NCI-H510A (cell line): ENCODE results near the gene CFAP298.
A peak's percentile ranks its signal among the peaks of the same experiment; 100 is the strongest.
"Not testable (repeated sequence)": the region's sequence is repeated elsewhere in the genome, so short reads cannot be mapped to it uniquely, and the experiment has no call there.

Experiments used
- DNase-seq: peaks from one replicate; lab custom pipeline; 2025; lab: John Stamatoyannopoulos, UW

The CFAP298 gene, protein sequence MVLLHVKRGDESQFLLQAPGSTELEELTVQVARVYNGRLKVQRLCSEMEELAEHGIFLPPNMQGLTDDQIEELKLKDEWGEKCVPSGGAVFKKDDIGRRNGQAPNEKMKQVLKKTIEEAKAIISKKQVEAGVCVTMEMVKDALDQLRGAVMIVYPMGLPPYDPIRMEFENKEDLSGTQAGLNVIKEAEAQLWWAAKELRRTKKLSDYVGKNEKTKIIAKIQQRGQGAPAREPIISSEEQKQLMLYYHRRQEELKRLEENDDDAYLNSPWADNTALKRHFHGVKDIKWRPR

DNA sequence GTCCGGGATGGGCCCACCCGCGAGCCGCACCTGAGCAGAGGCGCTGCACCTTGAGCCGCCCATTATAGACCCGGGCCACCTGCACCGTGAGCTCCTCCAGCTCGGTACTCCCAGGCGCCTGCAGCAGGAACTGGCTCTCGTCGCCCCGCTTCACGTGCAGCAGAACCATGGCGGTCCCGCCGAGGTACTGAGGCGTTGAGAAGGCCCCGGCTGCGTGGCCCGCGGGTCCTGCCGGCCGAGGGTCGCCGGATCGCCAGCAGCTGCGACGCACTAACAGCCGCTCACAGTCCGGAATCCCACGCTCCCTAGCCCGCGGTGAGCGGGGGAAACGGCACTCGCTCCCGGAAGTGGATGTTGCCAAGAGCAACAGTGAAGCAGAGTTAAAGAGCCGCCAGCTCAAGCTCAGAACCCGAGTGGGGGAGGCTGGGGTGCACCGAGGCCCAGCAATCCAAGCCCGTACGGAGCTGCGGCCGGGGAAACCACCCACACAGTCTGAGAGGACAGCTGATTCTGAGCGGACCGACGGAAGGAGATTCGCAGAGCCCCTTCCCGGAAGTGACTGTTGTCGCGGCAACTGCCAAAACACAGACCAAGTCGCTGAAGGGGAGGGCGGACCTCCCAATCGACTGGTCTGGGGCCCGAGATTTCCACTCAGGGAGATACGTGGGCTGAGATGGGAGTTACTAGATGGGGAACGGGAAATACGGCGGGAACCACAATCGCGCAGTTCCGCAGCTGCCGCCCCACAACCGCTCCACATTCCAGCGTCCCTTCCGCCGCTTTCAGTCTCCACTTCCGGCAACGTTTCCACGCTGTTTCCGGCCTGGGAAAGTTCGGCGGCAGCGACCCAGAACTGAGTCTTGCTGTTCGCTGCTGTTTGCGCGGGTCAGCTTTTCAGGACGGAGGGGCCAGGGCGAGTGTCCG, at the start of gene CFAP298:
TSS of gene CFAP298 (minus strand) at position 303 of the 924 bp plus-strand sequence. CDS start at position 169, 134 bp downstream.
- DNase-seq, result peak; percentile 68

DNA sequence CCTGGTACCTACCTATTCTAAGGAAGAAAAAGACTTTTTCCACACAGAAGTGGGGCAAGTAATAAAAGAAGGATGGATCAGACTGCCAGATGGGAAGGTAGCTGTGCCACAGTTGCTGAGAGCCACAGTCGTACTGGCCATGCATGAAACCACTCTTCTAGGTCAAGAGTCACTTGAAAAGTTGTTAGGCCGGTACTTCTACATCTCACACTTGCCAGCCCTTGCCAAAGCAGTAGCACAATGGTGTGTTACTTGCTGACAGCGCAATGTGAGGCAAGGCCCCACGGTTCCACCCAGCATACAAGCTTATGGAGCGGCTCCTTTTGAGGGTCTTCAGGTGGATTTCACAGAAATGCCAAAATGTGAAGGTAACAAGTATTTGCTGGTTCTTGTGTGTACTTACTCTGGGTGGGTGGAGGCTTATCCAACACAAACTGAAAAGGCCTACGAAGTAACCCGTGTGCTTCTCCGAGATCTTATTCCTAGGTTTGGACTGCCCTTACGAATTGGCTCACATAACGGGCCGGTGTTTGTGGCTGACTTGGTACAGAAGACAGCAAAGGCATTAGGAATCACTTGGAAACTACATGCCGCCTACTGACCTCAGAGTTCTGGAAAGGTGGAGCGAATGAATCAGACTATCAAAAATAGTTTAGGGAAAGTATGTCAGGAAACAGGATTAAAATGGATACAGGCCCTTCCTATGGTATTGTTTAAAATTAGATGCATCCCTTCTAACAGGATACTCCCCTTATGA, 49.0 kb upstream of the CFAP298 start:
- DNase-seq, result peak; percentile 71

DNA sequence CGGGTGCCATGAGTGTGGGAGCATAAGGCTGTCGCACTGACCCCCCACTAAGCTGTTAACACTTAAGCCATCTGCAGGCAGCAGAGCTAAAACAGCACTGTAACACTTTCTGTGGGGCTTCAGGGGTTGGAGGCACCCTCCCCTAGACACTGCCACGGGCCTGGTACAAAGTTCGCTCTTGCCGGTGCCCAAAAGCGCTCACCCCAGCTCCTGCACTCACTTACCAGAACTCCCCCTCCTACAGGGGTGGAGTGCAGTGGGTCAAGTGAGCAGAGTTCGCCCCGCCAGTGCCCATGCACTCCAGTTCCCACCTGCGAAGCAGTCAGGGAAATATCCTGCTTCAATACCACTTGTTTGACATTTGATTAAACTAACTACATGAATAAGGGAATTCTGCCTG, 46.3 kb upstream of the CFAP298 start:
- DNase-seq, result no peak

DNA sequence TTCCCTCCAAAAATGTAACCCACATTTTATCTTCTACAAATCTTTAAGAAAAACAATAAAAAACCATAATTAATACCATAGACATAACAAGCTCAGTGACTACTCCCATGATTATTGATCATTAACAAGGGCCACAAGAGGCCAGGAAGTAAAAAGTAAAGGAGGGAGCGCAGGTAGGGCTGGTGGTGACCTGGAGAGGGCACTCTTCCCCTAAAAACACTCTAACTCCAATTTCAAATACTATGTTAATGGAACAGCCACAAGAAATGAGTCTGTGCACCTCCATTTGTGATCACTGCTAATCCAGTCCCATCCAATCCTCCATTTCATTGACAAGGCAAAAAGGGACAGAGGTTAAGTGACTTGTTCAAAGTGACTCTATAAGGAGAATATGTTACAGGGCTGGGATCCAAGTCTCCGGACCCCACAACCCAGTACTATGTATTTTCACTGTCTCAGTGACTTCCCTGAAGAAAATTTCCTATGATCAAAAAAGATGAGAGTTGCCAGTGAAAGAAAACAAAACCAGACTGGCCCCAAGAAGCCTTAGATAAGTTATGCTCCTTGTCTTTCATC, 41.2 kb upstream of the CFAP298 start:
- DNase-seq, result no peak

- DNase-seq, result no peak
These were observed 36.0 kb upstream of the CFAP298 start for GRCh38 chr21:32648165-32648564.

- no peak for DNase-seq
These were observed 33.3 kb upstream of the CFAP298 start for GRCh38 chr21:32645261-32646182.

DNA sequence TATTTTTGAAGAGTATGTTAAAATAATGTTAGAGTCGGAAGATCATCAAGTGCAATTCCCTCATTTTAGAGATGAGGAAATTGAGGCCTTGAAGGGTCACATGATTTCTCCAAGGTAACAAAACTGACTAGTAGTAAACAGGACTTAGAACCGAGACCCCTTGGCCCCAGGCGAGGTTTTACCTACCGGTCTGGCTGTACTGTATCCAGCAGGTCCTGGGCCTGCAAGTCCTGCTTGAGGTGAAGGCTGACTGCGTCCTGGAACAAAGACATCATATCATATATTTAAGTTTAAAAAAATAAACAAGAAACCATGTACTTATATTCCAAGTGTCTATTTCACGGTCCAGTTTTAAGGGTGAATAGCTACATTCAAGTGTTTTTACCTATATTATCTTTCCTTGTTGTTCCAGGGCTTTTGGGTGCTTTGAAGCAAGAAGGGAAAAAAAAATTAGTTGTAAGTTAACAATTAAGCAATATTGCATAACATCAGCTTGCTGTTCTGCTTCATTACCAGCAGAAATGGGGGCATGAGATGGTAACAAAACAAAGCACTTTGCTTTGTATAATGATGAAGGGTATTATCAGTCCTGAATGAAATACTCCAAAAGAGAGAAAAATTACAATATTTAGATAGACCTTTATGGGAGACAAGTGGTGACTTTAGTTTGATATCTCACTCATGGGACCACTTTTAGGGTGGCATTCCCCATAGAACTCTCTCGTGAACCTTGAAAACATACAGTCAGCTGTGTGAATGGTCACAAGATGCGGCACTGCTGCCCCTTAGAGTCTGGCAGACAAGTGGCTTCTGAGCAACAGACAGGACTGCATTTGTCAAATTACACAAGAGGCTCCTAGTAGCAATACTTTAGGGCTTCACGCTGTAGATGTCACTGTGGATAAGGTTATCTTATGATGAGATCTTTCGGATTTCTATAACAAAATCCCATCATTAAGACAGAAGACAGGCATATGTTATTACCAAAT, 29.8 kb upstream of the CFAP298 start:
- no peak for DNase-seq

GRCh38 chr21:32626621-32627196, 14.5 kb upstream of the CFAP298 start:
- no peak for DNase-seq

DNA sequence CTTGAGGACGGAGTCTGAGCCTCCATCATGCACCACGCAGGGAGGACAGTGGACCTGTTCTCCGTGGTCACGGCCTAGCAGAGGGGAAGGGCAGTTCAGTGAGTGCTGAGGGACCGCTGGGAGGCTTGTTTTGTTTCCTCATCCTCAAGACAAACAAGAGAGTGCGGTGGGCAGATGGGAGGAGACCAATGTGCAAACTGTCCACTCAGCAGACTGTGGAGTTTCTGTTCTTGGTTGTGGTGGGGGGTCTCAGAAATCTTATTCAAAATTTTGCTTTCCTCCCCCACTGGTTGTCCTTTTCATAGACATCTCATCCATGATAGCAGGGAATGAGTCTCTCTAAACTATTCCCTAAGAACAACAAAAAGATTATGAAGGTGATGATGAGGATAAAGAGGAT, 6.0 kb upstream of the CFAP298 start:
- DNase-seq, result not testable (repeated sequence)

- DNase-seq, result no peak
These were observed 1.4 kb upstream of the CFAP298 start for GRCh38 chr21:32613436-32614043.

GRCh38 chr21:32612999-32613337, 791 bp upstream of the CFAP298 start:
- DNase-seq, result no peak

- no peak for DNase-seq
These were observed 643 bp downstream of the CFAP298 start for GRCh38 chr21:32611471-32611997.

DNA sequence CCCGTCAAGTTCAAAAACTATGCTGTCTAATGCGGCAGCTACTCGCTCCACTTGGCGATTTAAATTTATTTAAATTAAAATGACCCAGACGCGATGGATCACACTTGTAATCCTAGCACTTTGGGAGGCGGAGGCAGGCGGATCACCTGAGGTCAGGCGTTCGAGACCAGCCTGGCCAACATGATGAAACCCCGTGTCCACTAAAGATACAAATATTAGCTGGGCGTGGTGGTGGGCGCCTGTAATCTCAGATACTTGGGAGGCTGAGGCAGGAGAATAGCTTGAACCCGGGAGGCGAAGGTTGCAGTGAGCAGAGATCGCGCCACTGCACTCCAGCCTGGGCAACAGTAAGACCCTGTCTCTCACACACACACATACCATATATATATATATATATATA, 1.2 kb downstream of the CFAP298 start:
- DNase-seq, result not testable (repeated sequence)

GRCh38 chr21:32608851-32609250, 3.3 kb downstream of the CFAP298 start:
- no peak for DNase-seq

DNA sequence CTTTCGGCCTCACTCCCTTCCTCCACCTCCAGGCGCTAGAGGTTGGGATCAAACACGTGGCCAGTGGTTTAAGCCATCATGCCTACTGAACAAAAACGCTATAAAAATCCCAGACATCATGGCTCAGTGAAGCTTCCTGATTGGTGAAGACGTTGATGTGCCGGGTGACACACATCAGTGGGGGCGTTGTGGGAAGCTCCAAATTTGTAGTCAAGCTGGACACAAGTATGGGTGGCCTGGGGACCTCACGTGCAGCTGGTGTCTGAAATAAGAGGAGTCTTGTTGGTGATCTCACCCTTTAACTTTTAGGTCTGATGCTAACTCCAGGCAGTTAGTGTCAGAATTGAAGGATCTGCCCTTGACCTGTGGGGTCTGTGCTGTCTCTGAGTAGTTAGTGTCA, 6.7 kb downstream of the CFAP298 start:
- no peak for DNase-seq

DNA sequence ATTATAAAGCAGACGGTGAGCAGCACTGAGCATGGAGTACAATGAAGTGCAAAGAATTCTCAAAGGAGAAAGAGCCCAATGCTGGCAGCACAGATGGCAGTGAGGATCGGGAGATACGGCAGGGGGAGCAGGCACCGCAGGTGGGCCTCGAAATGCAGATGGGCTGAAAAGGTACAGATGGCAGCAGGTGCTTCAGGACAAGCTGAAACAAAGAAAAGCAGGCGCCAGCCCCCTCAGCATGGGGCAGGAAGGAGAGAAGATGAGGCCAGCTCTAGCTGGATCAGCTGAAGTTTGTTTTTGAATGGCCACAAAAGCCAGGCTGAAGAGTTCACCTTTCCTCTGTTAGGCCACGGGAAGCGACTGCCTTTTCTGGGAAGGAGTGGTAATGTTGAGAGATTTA, 7.7 kb downstream of the CFAP298 start:
- no peak for DNase-seq

GRCh38 chr21:32603131-32603530, 9.0 kb downstream of the CFAP298 start:
- DNase-seq, result no peak

- DNase-seq, result no peak
These were observed 10.1 kb downstream of the CFAP298 start for GRCh38 chr21:32602099-32602498.

DNA sequence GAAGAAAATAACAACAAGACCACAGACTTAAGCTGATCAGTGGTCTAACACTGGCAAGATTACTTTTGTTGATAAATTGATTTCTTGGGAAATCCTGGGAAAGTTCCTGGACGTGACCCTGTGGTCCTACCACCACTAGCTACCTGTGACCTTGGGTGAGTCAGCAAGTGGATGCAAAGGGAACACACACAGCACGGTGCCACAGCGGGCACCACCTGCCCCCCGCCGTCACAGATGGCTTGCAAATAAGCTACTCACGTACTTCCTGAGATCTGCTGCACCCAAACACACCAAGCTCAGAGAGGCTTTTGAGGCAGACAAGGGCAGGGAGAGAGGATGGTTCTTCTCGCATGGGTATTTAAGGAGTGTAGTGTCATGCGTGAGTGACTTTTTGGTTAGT, 12.7 kb downstream of the CFAP298 start:
- no peak for DNase-seq
